ELR (cell line): ENCODE measurements around the gene MUC6.

Source experiments
- DNase-seq: peaks from one replicate; pipeline ENCODE4 v3.0.0-alpha.2; 2015; ENCODE audit warnings: low read depth

Gene MUC6, protein sequence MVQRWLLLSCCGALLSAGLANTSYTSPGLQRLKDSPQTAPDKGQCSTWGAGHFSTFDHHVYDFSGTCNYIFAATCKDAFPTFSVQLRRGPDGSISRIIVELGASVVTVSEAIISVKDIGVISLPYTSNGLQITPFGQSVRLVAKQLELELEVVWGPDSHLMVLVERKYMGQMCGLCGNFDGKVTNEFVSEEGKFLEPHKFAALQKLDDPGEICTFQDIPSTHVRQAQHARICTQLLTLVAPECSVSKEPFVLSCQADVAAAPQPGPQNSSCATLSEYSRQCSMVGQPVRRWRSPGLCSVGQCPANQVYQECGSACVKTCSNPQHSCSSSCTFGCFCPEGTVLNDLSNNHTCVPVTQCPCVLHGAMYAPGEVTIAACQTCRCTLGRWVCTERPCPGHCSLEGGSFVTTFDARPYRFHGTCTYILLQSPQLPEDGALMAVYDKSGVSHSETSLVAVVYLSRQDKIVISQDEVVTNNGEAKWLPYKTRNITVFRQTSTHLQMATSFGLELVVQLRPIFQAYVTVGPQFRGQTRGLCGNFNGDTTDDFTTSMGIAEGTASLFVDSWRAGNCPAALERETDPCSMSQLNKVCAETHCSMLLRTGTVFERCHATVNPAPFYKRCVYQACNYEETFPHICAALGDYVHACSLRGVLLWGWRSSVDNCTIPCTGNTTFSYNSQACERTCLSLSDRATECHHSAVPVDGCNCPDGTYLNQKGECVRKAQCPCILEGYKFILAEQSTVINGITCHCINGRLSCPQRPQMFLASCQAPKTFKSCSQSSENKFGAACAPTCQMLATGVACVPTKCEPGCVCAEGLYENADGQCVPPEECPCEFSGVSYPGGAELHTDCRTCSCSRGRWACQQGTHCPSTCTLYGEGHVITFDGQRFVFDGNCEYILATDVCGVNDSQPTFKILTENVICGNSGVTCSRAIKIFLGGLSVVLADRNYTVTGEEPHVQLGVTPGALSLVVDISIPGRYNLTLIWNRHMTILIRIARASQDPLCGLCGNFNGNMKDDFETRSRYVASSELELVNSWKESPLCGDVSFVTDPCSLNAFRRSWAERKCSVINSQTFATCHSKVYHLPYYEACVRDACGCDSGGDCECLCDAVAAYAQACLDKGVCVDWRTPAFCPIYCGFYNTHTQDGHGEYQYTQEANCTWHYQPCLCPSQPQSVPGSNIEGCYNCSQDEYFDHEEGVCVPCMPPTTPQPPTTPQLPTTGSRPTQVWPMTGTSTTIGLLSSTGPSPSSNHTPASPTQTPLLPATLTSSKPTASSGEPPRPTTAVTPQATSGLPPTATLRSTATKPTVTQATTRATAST (N-terminal part only)

DNA sequence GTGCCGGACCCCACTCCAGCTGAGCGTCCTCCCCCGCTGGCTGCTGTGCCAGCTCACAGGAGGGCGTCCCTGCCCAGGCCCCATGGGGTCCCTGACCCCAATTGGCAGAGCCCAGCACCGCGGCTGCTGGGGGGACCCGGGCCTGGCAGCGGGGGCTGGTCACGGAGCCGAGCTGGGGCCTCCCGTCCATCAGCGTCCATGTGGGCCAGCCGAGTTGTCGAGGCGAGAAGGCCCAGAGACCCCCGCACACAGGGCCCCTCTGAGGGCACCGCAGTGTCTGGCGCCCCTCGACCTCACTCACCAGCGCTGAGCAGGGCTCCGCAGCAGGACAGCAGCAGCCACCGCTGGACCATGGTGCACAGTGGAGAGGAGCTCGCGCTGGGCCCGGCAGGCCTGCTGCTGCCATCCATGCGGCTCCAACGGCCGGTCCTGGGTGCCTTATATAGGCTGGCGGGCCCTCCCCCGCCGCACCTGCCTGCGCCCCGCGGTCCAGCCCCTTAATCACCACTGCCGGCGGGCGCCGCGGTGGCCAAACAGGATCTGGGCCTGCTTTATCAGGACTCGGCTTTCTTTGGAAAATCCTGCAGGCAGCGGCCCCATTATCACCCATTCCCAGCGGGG, at the start of gene MUC6:
TSS of gene MUC6 (minus strand) at position 416 of the 621 bp plus-strand sequence. CDS start at position 353, 63 bp downstream.
- no peak for DNase-seq

DNA sequence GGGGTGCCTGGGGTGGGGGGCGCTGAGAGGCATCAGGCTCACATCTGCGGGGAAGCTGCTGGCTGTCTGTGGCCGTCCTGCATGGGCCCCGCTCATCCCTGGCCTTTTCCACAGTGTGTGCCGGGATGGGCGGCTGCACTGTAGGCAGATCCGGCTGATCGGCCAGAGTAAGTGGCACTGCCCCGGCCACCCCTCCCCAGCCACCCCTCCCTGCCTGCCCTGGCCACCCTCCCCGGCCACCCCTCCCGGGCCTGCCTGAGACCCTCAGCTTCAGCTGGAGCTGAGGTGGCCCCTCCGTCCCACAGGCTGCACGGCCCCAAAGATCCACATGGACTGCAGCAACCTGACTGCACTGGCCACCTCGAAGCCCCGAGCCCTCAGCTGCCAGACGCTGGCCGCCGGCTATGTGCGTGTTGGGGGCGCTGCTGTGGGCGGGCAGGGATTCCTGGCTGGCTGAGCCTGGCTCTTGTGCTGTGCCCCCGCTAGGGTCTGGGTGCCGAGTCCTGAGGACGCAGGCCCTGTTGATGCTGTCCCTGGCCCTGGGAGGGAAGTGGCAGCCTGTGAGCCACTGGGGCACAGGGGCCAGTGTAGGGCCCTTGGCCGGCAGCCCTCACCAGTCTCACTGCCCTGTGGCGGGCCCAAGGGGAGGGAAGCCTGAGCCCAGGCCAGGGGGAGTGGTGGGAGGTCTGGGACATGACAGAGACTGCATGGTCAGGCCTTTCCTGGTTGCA, 49.1 kb upstream of the MUC6 start:
- no peak for DNase-seq

DNA sequence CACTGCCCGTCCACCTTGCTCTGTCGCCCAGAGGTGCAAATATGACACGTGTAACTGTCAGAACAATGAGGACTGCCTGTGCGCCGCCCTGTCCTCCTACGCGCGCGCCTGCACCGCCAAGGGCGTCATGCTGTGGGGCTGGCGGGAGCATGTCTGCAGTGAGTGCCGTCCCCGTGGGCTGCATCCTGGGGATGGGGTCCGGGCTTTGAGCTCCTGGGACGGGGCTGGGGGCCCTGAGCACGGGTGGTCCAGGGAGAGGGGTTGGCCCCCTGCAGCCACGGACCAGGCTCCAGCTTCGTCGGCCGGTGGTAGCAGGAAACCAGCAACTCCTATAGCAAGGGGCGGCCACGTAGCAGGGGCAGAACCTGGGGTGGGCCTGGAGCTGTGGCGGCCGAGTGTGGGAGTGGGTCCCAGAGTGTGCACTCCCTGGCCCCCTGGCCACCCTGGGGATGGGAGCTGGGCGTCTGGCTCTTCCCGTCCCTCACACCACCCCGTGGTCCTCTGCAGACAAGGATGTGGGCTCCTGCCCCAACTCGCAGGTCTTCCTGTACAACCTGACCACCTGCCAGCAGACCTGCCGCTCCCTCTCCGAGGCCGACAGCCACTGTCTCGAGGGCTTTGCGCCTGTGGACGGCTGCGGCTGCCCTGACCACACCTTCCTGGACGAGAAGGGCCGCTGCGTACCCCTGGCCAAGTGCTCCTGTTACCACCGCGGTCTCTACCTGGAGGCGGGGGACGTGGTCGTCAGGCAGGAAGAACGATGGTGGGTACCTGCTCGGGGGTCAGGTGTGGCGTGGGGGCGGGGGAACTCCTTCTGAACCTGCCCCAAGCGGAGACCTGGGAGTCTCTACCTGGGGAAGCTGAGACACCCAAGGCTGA, 48.3 kb upstream of the MUC6 start:
- no peak for DNase-seq

DNA sequence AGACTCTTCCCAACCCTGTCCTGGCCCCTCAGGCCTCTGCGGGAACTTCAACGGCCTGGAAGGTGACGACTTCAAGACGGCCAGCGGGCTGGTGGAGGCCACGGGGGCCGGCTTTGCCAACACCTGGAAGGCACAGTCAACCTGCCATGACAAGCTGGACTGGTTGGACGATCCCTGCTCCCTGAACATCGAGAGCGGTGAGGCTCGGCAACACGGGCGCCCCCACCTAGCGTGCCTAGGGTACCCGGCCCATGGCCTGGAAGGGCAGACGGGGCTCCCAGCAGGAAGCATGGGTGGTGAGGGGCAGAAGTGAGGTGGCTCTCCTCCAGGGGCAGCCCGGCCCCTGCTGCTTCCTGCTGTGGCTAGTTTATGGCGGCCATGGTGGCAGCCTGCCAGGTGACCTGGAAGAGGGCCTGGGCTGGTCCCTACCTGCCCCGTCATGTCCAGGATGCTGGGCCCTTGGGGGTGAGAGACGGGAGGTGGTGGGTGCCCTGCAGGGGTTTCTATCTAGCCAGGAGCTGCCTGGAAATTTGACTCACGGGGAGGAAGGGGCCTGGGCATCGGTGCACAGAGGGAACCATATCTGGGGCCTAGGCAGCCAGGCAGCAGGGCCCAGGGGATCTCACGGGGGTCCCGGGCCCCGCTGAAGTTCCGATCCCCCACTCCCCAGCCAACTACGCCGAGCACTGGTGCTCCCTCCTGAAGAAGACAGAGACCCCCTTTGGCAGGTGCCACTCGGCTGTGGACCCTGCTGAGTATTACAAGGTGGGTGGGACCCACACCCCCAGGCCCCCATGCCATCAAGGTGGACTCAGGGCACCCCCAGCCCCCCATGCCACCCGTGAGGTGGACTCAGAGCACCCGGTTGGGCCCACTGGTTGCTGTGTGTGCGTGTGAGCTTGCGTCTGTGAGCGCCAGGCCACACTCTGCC, 47.4 kb upstream of the MUC6 start:
- no peak for DNase-seq

DNA sequence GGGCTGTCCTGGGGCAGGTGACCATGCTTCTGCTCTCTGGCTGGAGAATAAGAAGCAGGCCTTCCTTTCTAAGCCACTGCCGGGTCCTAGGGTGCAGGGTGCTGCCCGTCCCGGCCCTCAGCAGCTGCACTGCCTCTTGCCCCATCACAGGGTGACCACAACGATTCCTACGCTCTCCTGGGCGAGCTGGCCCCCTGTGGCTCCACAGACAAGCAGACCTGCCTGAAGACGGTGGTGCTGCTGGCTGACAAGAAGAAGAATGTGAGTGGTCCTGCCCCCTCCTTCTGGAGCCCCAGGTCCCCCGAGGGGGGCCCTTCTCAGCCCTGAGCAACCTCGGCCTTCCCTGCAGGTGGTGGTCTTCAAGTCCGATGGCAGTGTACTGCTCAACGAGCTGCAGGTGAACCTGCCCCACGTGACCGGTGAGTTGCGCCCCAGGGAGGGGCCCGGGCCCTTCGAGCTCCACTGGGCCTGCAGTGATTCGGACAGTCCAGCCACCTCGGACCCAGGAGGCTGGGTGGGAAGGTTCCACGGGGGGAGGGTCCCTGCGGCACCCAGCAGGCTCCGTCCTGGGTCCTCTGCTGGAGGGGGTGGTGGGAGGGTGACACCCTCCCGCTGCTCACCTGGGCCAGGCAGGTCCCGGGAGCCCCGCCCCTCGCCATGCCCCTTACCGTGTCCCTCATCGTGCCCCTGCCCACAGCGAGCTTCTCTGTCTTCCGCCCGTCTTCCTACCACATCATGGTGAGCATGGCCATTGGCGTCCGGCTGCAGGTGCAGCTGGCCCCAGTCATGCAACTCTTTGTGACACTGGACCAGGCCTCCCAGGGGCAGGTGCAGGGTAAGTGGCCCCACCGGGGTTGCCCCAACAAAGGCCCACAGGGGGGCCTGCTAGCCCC, 46.5 kb upstream of the MUC6 start:
- no peak for DNase-seq

DNA sequence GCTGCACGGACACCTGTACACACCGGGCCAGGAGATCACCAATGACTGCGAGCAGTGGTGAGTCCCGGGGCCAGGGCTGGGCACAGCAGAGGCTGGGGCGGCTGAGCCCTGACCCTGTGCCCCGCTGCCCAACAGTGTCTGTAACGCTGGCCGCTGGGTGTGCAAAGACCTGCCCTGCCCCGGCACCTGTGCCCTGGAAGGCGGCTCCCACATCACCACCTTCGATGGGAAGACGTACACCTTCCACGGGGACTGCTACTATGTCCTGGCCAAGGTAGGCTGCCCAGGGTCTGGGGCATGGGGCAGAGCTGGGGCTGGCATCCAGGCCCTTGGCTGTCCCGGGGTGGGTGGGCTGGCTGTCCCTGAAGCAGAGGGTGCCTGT, 45.8 kb upstream of the MUC6 start:
- no peak for DNase-seq

DNA sequence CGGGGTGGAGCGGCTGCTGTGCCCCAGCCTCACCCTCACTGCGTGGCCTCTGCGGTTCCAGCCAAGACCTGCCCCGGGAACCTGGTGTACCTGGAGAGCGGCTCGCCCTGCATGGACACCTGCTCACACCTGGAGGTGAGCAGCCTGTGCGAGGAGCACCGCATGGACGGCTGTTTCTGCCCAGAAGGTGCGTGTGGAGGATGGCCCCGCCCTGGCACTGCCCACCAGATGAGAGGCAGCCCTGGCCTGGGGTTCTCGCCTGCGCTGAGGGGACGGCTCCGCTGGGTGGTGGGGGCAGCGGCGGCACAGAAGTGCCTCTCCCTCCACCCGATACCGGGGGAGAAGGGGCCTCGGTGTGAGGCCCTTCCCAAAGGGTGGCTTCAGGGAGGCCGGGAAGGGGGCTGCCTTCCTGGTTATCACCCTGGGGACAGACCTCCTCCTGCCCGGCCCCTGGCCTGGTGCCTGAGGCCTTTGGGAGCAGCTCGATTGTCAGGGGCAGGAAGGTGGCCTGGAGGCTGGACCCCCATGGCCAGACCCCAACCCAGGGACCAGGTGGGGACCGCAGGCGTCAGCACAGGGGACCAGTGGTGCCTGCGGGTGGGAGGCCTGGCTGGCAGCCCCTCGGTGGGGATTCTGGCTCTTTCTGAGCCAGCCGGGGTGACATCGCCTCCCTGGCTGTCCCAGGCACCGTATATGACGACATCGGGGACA, 45.2 kb upstream of the MUC6 start:
- no peak for DNase-seq

DNA sequence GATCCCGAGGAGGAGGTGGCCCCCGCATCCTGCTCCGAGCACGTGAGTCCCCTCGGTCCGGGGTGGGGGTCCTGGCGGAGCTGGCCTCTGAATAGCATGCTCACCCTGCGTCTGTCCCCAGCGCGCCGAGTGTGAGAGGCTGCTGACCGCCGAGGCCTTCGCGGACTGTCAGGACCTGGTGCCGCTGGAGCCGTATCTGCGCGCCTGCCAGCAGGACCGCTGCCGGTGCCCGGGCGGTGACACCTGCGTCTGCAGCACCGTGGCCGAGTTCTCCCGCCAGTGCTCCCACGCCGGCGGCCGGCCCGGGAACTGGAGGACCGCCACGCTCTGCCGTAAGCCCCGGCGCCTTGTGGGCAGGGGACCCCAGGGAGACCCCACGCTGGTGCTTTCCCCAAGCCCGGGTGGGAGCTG, 41.7 kb upstream of the MUC6 start:
- no peak for DNase-seq

DNA sequence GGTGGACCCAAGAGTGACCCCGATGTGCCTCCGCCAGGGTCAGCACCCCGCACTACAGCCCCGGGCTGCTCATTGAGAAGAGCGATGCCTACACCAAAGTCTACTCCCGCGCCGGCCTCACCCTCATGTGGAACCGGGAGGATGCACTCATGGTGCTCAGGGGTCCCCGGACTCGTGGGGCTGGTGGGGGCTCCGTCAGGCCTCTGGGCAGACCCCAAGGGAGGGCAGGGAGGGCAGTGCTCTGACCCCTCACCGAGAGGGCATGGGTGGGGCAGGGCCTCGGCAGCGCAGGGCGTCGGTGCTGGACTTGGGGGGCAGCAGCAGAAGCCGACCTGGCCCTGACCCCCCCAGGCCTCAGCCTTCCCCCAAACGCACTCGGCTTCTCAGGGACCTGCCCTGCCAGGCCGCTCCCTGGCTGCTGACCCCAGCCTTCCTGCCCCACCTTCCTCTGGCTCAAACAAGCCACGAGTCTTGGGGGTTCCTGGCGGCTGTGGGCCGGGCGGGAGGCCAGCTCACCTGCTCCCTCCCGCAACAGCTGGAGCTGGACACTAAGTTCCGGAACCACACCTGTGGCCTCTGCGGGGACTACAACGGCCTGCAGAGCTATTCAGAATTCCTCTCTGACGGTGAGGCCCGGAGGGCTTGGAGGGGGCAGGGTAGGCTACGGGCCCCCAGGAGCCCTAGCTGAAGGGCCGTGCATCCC, 41.0 kb upstream of the MUC6 start:
- DNase-seq: no peak

DNA sequence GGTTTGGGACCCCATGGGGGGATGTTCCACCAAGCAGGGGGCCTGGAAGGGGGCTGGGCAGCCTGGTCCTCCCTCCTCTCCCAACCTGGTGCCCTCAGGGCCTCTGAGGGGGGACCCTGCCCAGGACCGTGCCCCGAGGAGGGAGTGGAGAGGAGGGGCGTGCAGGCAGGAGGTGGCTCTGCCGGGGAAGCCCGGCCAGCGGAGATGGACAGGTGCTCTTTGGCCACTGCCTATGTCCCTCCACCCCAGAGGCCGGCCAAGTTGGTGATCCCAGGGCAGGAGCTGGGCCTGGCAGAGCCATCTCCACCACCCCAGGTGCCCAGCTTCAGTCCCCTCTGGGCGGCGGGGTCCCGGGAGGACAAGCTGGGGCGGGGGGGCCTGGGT, 40.5 kb upstream of the MUC6 start:
- no peak for DNase-seq

DNA sequence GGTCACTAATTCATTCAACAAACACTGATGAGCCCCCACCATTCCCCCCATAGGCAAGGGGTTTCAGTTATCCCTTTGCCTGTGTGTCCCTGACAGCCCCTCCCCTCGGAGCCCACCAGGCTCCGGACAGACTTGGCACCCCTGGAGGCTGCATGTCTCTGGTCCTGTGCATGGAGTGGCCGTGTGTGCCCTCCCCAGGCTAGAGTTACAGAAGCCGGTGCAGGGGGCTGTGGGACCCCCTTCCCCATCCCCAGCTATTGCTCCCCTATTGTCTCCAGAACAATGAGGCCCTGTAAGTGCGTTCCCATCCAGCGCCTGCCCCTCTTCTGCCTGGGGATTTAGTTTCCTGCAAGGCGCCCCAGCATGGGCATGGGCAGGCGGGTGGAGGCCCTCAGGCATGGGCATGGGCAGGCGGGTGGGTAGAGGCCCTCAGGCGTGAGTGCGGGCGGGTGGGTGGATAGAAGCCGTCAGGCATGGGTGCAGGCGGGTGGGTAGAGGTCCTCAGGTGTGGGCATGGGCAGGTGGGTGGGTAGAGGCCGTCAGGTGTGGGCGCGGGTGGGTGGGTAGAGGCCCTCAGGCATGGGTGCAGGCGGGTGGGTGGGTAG, 39.6 kb upstream of the MUC6 start:
- DNase-seq: no peak

DNA sequence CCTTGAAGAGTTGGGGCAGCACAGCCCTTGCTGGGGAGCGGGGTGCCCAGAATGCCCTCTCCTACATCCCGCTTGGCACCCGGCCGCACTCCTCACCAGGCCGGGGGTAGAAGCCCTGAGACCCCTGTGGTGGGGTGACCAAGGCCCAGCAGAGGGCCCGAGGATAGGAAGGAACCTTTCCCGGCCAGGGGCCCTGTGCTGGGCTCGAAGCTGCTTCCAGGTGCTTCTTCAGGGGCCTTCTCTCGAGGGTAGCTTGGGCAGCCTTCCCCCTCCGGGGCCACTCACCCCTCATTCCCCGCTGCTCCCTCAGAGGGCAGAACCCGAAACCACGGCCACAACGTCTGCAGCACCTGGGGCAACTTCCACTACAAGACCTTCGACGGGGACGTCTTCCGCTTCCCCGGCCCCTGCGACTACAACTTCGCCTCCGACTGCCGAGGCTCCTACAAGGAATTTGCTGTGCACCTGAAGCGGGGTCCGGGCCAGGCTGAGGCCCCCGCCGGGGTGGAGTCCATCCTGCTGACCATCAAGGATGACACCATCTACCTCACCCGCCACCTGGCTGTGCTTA, 38.9 kb upstream of the MUC6 start:
- no peak for DNase-seq

DNA sequence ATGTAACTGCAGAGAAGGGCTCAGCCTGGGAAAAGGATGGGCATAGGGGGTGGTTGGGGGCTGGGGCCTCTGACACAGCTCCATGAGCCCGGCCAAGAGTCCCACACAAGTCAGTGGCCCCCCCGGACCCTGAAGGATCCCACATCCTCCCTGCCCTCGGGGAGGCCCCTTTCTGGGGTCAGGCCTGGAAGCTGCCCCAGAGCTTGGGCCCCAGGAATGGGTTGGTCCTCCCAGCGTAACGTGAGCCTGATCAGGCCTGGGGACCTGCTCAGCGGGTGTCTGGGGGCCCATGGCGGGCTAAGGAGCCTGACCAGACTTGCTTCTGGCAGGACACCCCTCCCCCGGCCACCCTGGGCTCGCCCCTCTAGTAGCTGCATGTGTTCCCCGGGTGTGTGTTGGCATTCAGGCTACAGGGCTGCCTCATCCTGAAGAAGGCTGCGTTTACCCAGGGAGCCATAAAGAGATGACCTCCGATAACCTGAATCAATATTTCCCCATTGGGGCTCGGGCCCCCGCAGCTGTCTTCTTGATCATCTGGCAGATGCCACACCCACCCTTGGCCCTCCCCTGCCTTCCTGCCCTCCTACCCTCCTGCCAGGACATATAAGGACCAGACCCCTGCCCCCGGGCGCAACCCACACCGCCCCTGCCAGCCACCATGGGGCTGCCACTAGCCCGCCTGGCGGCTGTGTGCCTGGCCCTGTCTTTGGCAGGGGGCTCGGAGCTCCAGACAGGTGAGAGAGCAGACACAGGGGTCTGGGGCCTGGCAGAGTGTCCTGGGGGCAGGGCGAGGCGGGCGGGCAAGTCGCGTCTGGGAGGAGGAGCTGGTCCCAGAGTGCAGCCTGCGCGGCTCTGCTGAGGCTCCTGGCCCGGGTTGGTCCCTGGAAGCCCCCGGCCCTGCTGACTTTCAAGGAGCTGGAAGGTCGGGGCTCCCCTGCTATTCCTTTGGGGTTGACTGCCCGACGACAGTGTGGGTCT, 38.0 kb upstream of the MUC6 start, which contains the start of gene MUC2:
TSS of gene MUC2 (plus strand) at position 631 of the 978 bp plus-strand sequence.
- no peak for DNase-seq

DNA sequence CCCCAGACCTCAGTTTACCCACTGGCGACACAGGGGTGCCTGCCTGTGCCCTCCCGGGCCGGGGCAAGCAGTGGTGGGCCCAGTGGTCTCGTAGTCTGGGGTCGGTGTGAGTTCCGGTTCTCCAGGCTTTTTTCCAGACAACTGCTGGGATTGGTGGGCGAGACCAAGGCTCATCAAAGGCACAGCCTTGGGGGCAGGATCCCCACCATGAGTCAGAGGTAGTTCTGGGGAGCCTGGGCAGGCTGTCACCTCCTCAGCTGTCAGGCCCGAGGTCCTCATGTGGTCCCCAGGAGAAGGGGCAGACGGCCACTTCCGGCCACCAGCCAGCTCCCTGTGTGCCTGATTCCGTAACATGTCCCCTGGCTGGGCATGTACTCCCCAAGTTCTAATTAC, 37.3 kb upstream of the MUC6 start:
- DNase-seq: peak; percentile 14
